Peyer's patch (tissue), 4 donors: ENCODE results near the gene ITSN2. TPM values are rescaled to one million over a fixed set of nuclear protein-coding genes. Genes with fewer than 3 reads are reported as not detected.

ENCODE experiments used
- DNase-seq, 3 donors: peaks; one replicate each; pipeline ENCODE4 v3.0.0-alpha.2; 2017 to 2019
- H3K27ac ChIP-seq, 4 donors: fragments of 200-600 bp; sonication (generic); one replicate each; pipeline ENCODE4 v1.5.1; 2016 to 2019
- H3K27me3 ChIP-seq, 2 donors: fragments of 200-600 bp; sonication (generic); one replicate each; pipeline ENCODE4 v1.5.1; 2019
- H3K36me3 ChIP-seq, 3 donors: fragments of 200-600 bp; sonication (generic); one replicate each; pipeline ENCODE4 v1.5.1; 2016 to 2019
- H3K4me1 ChIP-seq, 4 donors: fragments of 200-600 bp; sonication (generic); one replicate each; pipeline ENCODE4 v1.5.1; 2016 to 2019
- H3K4me3 ChIP-seq, 4 donors: fragments of 200-600 bp; sonication (generic); 1 replicate in 3 of 4; 2 replicates in 1 of 4; pipeline ENCODE4 v1.5.1; 2016 to 2019; ENCODE audit warnings: mild to moderate bottlenecking in 1 of 4
- H3K9me3 ChIP-seq, 4 donors: fragments of 200-600 bp; sonication (generic); one replicate each; pipeline ENCODE4 v1.5.1; 2016 to 2019; ENCODE audit warnings: mild to moderate bottlenecking in 1 of 4
- POLR2A ChIP-seq, 2 donors: fragments of 450-650 bp; IDR thresholded peaks; one replicate each; pipeline ENCODE4 v1.5.1; 2017; ENCODE audit warnings: antibody characterized with exemption in 2 of 2, mild to moderate bottlenecking in 2 of 2, moderate library complexity in 2 of 2
- total RNA-seq, 4 donors: library from RNA; depleted of rRNA; stranded (reverse); fragments of >200 nt; gene quantifications; one replicate each; pipeline ENCODE4 v1.1.0, GENCODE V29; 2016
- TF ChIP-seq, protein P1 (sequence below), 6 experiments: fragments of 450-650 bp in 4 of 6; fragments of 200-600 bp in 2 of 6; sonication (generic) in 1 of 6; IDR thresholded peaks; one replicate each; pipeline ENCODE4 v1.5.1; 2017 to 2019; ENCODE audit warnings: antibody characterized with exemption in 6 of 6, mild to moderate bottlenecking in 3 of 6, moderate library complexity in 1 of 6

The ITSN2 gene
- total RNA-seq, 4 donors from 2014 or later, result 35.6 to 112 (median 46.4) TPM

GRCh38 chr2:24210106-24210455 lies 150.3 kb downstream of the ITSN2 start:
- H3K9me3 ChIP-seq, result no peaks in the 10 kb centered on the region
- DNase-seq, result no peak
- H3K36me3 ChIP-seq, result peaks cover 0 to 87% (median 0%) of the 10 kb centered on the region in 3 donors
- no peaks in the 10 kb centered on the region for H3K27me3 ChIP-seq
- TF ChIP-seq, protein P1, sequence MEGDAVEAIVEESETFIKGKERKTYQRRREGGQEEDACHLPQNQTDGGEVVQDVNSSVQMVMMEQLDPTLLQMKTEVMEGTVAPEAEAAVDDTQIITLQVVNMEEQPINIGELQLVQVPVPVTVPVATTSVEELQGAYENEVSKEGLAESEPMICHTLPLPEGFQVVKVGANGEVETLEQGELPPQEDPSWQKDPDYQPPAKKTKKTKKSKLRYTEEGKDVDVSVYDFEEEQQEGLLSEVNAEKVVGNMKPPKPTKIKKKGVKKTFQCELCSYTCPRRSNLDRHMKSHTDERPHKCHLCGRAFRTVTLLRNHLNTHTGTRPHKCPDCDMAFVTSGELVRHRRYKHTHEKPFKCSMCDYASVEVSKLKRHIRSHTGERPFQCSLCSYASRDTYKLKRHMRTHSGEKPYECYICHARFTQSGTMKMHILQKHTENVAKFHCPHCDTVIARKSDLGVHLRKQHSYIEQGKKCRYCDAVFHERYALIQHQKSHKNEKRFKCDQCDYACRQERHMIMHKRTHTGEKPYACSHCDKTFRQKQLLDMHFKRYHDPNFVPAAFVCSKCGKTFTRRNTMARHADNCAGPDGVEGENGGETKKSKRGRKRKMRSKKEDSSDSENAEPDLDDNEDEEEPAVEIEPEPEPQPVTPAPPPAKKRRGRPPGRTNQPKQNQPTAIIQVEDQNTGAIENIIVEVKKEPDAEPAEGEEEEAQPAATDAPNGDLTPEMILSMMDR (IDR thresholded peaks at IDR 0.05), result no peak
- no peak for TF ChIP-seq POLR2A (IDR thresholded peaks at IDR 0.05)
- H3K27ac ChIP-seq, result no peak overlapping the region
- peaks cover 0 to under 1% (median 0%) of the 10 kb centered on the region in 4 donors for H3K4me1 ChIP-seq
- H3K4me3 ChIP-seq, result no peak overlapping the region

- peaks cover 0 to 87% (median 0%) of the 10 kb centered on the region in 3 donors for H3K36me3 ChIP-seq
- H3K4me3 ChIP-seq, result no peak overlapping the region
- H3K4me1 ChIP-seq, result no peaks in the 10 kb centered on the region
- H3K27me3 ChIP-seq, result no peaks in the 10 kb centered on the region
- no peak overlapping the region for H3K27ac ChIP-seq
- TF ChIP-seq, protein P1 (IDR thresholded peaks at IDR 0.05), result no peak
- no peak for TF ChIP-seq POLR2A (IDR thresholded peaks at IDR 0.05)
- no peak for DNase-seq
- no peaks in the 10 kb centered on the region for H3K9me3 ChIP-seq
Observed at GRCh38 chr2:24209389-24210105, 150.8 kb downstream of the ITSN2 start.

GRCh38 chr2:24208490-24208889 lies 151.8 kb downstream of the ITSN2 start:
- TF ChIP-seq POLR2A (IDR thresholded peaks at IDR 0.05), result no peak
- TF ChIP-seq, protein P1 (IDR thresholded peaks at IDR 0.05), result no peak
- Histone ChIP-seq H3K4me3 (no peak overlapping the region), H3K27me3 (no peaks in the 10 kb centered on the region), H3K4me1 (no peaks in the 10 kb centered on the region), H3K9me3 (no peaks in the 10 kb centered on the region), H3K36me3 (peaks cover 0 to 96% (median 0%) of the 10 kb centered on the region in 3 donors), H3K27ac (no peak overlapping the region)
- DNase-seq, result no peak

DNA sequence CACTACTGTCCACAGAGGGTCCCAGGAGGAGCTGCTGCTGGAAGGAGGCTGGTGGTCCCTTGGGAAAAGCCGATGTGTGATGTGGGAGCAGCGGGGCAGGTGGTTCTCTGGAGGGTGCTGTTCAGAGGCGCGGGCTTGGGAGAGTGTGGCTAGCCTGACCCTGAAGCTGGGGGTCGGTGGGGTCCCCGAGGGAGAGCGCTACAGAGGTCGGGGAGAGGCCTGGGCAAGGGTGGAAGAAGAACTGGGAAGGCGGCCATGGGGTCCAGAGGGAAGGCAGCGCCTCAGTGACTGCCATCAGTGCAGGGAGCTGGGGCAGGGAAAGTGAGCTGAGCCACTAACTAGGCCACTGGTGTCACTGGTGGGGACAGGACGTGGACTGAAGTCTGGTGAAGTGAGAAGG lies 153.0 kb downstream of the ITSN2 start:
- Histone ChIP-seq H3K27me3 (no peaks in the 10 kb centered on the region), H3K9me3 (no peaks in the 10 kb centered on the region), H3K4me3 (no peak overlapping the region), H3K36me3 (peaks cover 0 to 94% (median 0%) of the 10 kb centered on the region in 3 donors), H3K4me1 (no peaks in the 10 kb centered on the region), H3K27ac (no peak overlapping the region)
- TF ChIP-seq POLR2A (IDR thresholded peaks at IDR 0.05), result no peak
- TF ChIP-seq, protein P1 (IDR thresholded peaks at IDR 0.05), result no peak
- no peak for DNase-seq

- peaks cover 0 to 87% (median 0%) of the 10 kb centered on the region in 3 donors for H3K36me3 ChIP-seq
- no peak overlapping the region for H3K27ac ChIP-seq
- H3K4me1 ChIP-seq, result no peaks in the 10 kb centered on the region
- no peak overlapping the region for H3K4me3 ChIP-seq
- no peaks in the 10 kb centered on the region for H3K9me3 ChIP-seq
- no peaks in the 10 kb centered on the region for H3K27me3 ChIP-seq
- DNase-seq, result no peak
- no peak for TF ChIP-seq POLR2A (IDR thresholded peaks at IDR 0.05)
- TF ChIP-seq, protein P1 (IDR thresholded peaks at IDR 0.05), result no peak
Observed at GRCh38 chr2:24206714-24207113, 153.6 kb downstream of the ITSN2 start.
